Right lobe of liver (tissue), 4 donors: ENCODE measurements around the gene TIGD4.

Experiments used
- POLR2A ChIP-seq: fragments of 450-650 bp; IDR thresholded peaks from one replicate; pipeline ENCODE4 v1.6.1; 2017; ENCODE audit warnings: antibody characterized with exemption, mild to moderate bottlenecking
- TF ChIP-seq, protein P1 (sequence below), 4 donors: fragments of 200-600 bp in 3 of 4; fragments of 450-650 bp in 1 of 4; IDR thresholded peaks; one replicate each; pipeline versions ENCODE4 v1.5.1 to v1.8.0; 2016 to 2022; ENCODE audit warnings: antibody characterized with exemption in 4 of 4, mild to moderate bottlenecking in 2 of 4
- donor health status: DM: no; HTN: no; CAD: no.
- donor health status: DM: no; HTN: no; CAD: no.
- donor health status: DM: no; HTN: yes; CAD: no.

DNA sequence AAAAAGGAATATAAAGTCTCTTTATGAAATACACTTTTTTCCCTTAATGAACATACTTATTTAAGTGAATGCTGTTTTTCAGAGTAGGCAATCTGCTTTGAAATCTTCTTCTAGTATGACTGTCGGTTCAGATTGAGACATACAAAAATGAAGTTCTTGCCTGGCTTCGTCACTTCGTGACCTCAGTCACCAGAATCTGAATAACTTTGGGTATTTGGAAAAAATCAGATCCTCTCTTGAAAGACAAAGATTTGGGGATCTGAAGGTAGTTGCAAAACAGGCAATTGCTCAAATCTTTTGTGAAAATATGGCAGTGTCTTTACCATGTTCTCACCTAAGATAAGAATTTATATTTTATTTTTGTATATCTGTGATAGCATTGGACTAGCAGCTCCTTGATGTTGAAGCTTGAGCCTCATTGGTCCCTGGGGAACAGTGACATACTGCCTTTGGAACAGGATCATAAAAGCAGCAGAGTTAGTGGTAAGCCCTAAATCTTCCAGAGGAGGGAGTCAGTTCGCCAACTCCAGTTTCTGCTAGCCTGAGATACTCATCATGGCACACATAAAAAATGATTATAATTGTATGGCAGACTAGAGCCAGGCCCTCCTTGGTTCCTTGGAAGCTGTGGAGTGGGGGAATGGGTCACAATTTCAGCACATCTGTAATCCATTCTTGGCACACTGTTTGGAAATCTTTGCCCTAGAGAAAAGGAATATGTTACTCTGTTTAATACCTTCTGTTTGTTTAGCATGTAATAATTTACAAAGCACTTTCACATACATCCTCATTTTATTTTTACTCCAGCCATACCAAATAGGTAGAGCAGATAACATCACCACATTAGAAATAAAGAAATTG is 5.2 kb upstream of the TIGD4 start:
- TF ChIP-seq, protein P1, sequence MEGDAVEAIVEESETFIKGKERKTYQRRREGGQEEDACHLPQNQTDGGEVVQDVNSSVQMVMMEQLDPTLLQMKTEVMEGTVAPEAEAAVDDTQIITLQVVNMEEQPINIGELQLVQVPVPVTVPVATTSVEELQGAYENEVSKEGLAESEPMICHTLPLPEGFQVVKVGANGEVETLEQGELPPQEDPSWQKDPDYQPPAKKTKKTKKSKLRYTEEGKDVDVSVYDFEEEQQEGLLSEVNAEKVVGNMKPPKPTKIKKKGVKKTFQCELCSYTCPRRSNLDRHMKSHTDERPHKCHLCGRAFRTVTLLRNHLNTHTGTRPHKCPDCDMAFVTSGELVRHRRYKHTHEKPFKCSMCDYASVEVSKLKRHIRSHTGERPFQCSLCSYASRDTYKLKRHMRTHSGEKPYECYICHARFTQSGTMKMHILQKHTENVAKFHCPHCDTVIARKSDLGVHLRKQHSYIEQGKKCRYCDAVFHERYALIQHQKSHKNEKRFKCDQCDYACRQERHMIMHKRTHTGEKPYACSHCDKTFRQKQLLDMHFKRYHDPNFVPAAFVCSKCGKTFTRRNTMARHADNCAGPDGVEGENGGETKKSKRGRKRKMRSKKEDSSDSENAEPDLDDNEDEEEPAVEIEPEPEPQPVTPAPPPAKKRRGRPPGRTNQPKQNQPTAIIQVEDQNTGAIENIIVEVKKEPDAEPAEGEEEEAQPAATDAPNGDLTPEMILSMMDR (IDR thresholded peaks at IDR 0.05) = no peak
- TF ChIP-seq POLR2A = no peak
